Measurements from ENCODE around the gene ZNF232. TPM values are rescaled to one million over a fixed set of nuclear protein-coding genes. Genes with fewer than 3 reads are reported as not detected.
"Not testable (repeated sequence)": the region's sequence is repeated elsewhere in the genome, so short reads cannot be mapped to it uniquely, and the experiment has no call there.

ZNF232 gene
- total RNA-seq, 1 donor from 2014 or later = 44.5 TPM

GRCh38 chr17:5126719-5127488 is 15.2 kb upstream of the ZNF232 start:
- Mint-ChIP-seq H3K27ac (ENCODE audit: unreplicated experiment) (no peak overlapping the region), H3K36me3 (ENCODE audit: unreplicated experiment) (peaks cover 4% of the 10 kb centered on the region), H3K9me3 (ENCODE audit: unreplicated experiment) (peaks cover 3% of the 10 kb centered on the region), H3K4me1 (ENCODE audit: low read depth, unreplicated experiment) (peaks cover 4% of the 10 kb centered on the region), H3K4me3 (ENCODE audit: unreplicated experiment) (no peak overlapping the region), H3K27me3 (ENCODE audit: unreplicated experiment) (peaks cover 13% of the 10 kb centered on the region)
- no peak for TF ChIP-seq CTCF (IDR thresholded peaks at IDR 0.05; ENCODE audit: partially characterized antibody, unreplicated experiment)
- DNase-seq = no peak

GRCh38 chr17:5124896-5125295 is 13.2 kb upstream of the ZNF232 start:
- not testable (repeated sequence) for H3K27ac Mint-ChIP-seq (ENCODE audit: unreplicated experiment); H3K4me1 Mint-ChIP-seq (ENCODE audit: low read depth, unreplicated experiment); DNase-seq; H3K9me3 Mint-ChIP-seq (ENCODE audit: unreplicated experiment); H3K36me3 Mint-ChIP-seq (ENCODE audit: unreplicated experiment); H3K4me3 Mint-ChIP-seq (ENCODE audit: unreplicated experiment)
- H3K27me3 Mint-ChIP-seq (ENCODE audit: unreplicated experiment) = peaks cover 13% of the 10 kb centered on the region

GRCh38 chr17:5124125-5124760 is 12.6 kb upstream of the ZNF232 start:
- peak overlapping the region; percentile 23 for H3K4me3 Mint-ChIP-seq (ENCODE audit: unreplicated experiment)
- H3K27ac Mint-ChIP-seq (ENCODE audit: unreplicated experiment) = peak overlapping the region; percentile 7
- not testable (repeated sequence) for H3K4me1 Mint-ChIP-seq (ENCODE audit: low read depth, unreplicated experiment); DNase-seq; H3K36me3 Mint-ChIP-seq (ENCODE audit: unreplicated experiment); H3K9me3 Mint-ChIP-seq (ENCODE audit: unreplicated experiment)
- peaks cover 13% of the 10 kb centered on the region for H3K27me3 Mint-ChIP-seq (ENCODE audit: unreplicated experiment)

GRCh38 chr17:5123343-5124124 is 11.9 kb upstream of the ZNF232 start:
- Mint-ChIP-seq H3K4me3 (ENCODE audit: unreplicated experiment) (peak overlapping the region; percentile 2), H3K27ac (ENCODE audit: unreplicated experiment) (no peak overlapping the region), H3K36me3 (ENCODE audit: unreplicated experiment) (peaks cover 4% of the 10 kb centered on the region), H3K9me3 (ENCODE audit: unreplicated experiment) (peaks cover 2% of the 10 kb centered on the region), H3K27me3 (ENCODE audit: unreplicated experiment) (peaks cover 15% of the 10 kb centered on the region), H3K4me1 (ENCODE audit: low read depth, unreplicated experiment) (peaks cover 4% of the 10 kb centered on the region)
- no peak for DNase-seq
- no peak for TF ChIP-seq CTCF (IDR thresholded peaks at IDR 0.05; ENCODE audit: partially characterized antibody, unreplicated experiment)

- Mint-ChIP-seq H3K27ac (ENCODE audit: unreplicated experiment) (no peak overlapping the region), H3K4me1 (ENCODE audit: low read depth, unreplicated experiment) (peaks cover 4% of the 10 kb centered on the region), H3K36me3 (ENCODE audit: unreplicated experiment) (peaks cover 7% of the 10 kb centered on the region), H3K4me3 (ENCODE audit: unreplicated experiment) (peak overlapping the region; percentile 15), H3K27me3 (ENCODE audit: unreplicated experiment) (peaks cover 17% of the 10 kb centered on the region), H3K9me3 (ENCODE audit: unreplicated experiment) (peaks cover 2% of the 10 kb centered on the region)
- no peak for TF ChIP-seq CTCF (IDR thresholded peaks at IDR 0.05; ENCODE audit: partially characterized antibody, unreplicated experiment)
- DNase-seq = peak; percentile 41
Observed at GRCh38 chr17:5122586-5123342, 11.1 kb upstream of the ZNF232 start.

- H3K27ac Mint-ChIP-seq (ENCODE audit: unreplicated experiment); DNase-seq; H3K9me3 Mint-ChIP-seq (ENCODE audit: unreplicated experiment); H3K36me3 Mint-ChIP-seq (ENCODE audit: unreplicated experiment); H3K4me1 Mint-ChIP-seq (ENCODE audit: low read depth, unreplicated experiment); H3K4me3 Mint-ChIP-seq (ENCODE audit: unreplicated experiment): not testable (repeated sequence)
- peaks cover 17% of the 10 kb centered on the region for H3K27me3 Mint-ChIP-seq (ENCODE audit: unreplicated experiment)
Observed at GRCh38 chr17:5122056-5122455, 10.4 kb upstream of the ZNF232 start.
